Measurements from ENCODE around the gene YIF1A. TPM values are rescaled to one million over a fixed set of nuclear protein-coding genes. Genes with fewer than 3 reads are reported as not detected.

The YIF1A gene
- polyA plus RNA-seq, 2 of the 4 experiments (the other 2 are of a cell fraction) = 79.7 to 99.7 TPM

DNA sequence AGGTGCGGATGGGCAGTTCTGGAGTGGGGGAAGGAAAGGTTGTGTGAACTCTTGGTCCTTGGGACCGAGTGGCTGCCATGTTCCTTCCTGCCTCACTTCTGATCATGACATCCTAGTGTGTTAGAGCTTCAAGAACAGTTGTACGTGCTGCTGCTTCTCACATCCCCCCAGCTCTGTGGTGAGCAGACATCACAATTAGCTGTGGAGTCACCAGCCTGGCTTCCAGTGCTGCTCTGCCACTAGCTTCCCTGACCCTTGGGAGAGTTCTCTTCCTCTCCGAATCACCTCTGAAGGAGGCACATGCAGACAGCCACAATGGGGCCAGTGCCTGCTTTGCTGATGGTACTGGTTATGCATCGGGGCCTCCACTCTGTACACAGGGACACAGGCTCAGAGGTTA is 26.8 kb downstream of the YIF1A start:
- POLR2A ChIA-PET = interaction anchor here (0.6 kb wide), 1 partner anchor 251 kb away, joined by 3 read pairs; no protein-coding TSS in a partner anchor
- H3K4me2 ChIP-seq = no peak overlapping the region
- 89% methylated on average over 4 of the region's 5 CpGs for WGBS (ENCODE audit: missing lambda C conversion rate)
- H3K4me3 ChIP-seq = no peak overlapping the region
- H3K27ac ChIP-seq = no peak overlapping the region
- TF ChIP-seq POLR2A (IDR thresholded peaks at IDR 0.05; ENCODE audit: low read length) = no peak
- TF ChIP-seq, protein P1, sequence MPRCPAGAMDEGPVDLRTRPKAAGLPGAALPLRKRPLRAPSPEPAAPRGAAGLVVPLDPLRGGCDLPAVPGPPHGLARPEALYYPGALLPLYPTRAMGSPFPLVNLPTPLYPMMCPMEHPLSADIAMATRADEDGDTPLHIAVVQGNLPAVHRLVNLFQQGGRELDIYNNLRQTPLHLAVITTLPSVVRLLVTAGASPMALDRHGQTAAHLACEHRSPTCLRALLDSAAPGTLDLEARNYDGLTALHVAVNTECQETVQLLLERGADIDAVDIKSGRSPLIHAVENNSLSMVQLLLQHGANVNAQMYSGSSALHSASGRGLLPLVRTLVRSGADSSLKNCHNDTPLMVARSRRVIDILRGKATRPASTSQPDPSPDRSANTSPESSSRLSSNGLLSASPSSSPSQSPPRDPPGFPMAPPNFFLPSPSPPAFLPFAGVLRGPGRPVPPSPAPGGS (IDR thresholded peaks at IDR 0.05) = no peak
- TF ChIP-seq RNF2 (IDR thresholded peaks at IDR 0.05; ENCODE audit: borderline replicate concordance, low read depth) = no peak
- no peak for TF ChIP-seq RAD21 (conservative IDR thresholded peaks at IDR 0.05 in 1 of 2, IDR thresholded peaks at IDR 0.05 in 1 of 2)
- no peak for TF ChIP-seq FOSB (CRISPR knock-in tag; IDR thresholded peaks at IDR 0.05)
- TF ChIP-seq, protein P2, sequence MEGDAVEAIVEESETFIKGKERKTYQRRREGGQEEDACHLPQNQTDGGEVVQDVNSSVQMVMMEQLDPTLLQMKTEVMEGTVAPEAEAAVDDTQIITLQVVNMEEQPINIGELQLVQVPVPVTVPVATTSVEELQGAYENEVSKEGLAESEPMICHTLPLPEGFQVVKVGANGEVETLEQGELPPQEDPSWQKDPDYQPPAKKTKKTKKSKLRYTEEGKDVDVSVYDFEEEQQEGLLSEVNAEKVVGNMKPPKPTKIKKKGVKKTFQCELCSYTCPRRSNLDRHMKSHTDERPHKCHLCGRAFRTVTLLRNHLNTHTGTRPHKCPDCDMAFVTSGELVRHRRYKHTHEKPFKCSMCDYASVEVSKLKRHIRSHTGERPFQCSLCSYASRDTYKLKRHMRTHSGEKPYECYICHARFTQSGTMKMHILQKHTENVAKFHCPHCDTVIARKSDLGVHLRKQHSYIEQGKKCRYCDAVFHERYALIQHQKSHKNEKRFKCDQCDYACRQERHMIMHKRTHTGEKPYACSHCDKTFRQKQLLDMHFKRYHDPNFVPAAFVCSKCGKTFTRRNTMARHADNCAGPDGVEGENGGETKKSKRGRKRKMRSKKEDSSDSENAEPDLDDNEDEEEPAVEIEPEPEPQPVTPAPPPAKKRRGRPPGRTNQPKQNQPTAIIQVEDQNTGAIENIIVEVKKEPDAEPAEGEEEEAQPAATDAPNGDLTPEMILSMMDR (IDR thresholded peaks at IDR 0.05) = no peak
- no peak for TF ChIP-seq EHF (CRISPR knock-in tag; IDR thresholded peaks at IDR 0.05)
- TF ChIP-seq, protein P3, sequence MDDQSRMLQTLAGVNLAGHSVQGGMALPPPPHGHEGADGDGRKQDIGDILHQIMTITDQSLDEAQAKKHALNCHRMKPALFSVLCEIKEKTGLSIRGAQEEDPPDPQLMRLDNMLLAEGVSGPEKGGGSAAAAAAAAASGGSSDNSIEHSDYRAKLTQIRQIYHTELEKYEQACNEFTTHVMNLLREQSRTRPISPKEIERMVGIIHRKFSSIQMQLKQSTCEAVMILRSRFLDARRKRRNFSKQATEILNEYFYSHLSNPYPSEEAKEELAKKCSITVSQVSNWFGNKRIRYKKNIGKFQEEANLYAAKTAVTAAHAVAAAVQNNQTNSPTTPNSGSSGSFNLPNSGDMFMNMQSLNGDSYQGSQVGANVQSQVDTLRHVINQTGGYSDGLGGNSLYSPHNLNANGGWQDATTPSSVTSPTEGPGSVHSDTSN (IDR thresholded peaks at IDR 0.05) = no peak
- no peak for TF ChIP-seq HDAC2 (IDR thresholded peaks at IDR 0.05)
- no peak for TF ChIP-seq SMC3 (IDR thresholded peaks at IDR 0.05)
- TF ChIP-seq NFE2L2 (conservative IDR thresholded peaks at IDR 0.05; ENCODE audit: low read length) = no peak
- H3K4me1 ChIP-seq = peaks cover 15% of the 10 kb centered on the region
- DNase-seq (ENCODE audit: low read depth in 1 of 2, low spot score in 1 of 2) (no peak), ATAC-seq (no peak), FAIRE-seq (no peak)
- CTCF ChIA-PET = interaction anchor here (0.6 to 2.8 kb wide), 6 partner anchors 10 to 551 kb away, joined by 3 to 20 read pairs (median 3); partner anchors contain the start of gene KAT5
- H3K9me3 ChIP-seq = no peaks in the 10 kb centered on the region

DNA sequence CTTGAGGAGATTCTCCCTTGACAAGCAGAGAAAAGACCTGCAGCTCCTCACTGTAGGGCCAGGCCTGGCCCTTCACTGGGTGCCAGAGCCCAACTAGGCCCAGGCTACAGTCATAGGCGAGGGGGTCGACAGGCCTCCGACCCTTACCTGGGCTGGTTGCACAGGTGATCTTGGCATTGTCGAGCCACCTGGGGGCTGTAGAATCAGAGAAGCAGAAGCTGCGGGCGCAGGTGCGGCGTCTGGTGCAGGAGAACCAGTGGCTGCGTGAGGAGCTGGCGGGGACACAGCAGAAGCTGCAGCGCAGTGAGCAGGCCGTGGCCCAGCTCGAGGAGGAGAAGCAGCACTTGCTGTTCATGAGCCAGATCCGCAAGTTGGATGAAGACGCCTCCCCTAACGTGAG is 27.4 kb downstream of the YIF1A start:
- POLR2A ChIA-PET = no interaction called here
- Histone ChIP-seq H3K27ac (no peak overlapping the region), H3K4me3 (no peak overlapping the region), H3K4me2 (no peak overlapping the region), H3K4me1 (peaks cover 13% of the 10 kb centered on the region), H3K9me3 (no peaks in the 10 kb centered on the region)
- FAIRE-seq = no peak
- no peak for ATAC-seq
- CTCF ChIA-PET = interaction anchor here (0.5 to 2.8 kb wide), 9 partner anchors 10 to 70 kb away, joined by 3 to 20 read pairs (median 3); no protein-coding TSS in a partner anchor
- no peak for DNase-seq (ENCODE audit: low read depth in 1 of 2, low spot score in 1 of 2)
- WGBS (ENCODE audit: missing lambda C conversion rate) = 92% methylated on average over 12 of the region's 16 CpGs
- TF ChIP-seq JUN (IDR thresholded peaks at IDR 0.05) (no peak), ZC3H11A (IDR thresholded peaks at IDR 0.05) (no peak), SREBF2 (IDR thresholded peaks at IDR 0.05) (no peak), GATA3 (IDR thresholded peaks at IDR 0.05; ENCODE audit: borderline replicate concordance) (no peak)

DNA sequence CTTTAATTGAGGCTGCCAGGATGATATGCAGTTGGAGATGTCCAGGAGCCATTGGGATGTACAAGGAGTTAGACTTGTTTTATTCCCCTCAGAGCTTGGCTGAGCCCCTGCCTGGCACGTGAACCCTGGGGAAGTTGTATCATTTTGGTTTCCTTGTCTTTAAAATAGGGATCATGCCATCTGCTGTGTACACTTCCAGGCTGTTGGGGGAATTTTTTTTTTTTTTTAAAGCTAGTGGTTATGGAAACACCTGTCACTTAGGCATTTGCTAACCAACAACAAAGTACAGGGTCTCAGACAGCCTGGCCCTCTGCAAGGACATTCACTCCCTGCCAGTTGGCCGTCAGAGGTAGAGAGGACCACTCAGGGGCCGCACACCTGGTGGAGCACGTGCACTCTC is 29.0 kb downstream of the YIF1A start:
- Histone ChIP-seq H3K4me2 (no peak overlapping the region), H3K4me3 (no peak overlapping the region), H3K27ac (no peak overlapping the region), H3K4me1 (peaks cover 12% of the 10 kb centered on the region), H3K9me3 (no peaks in the 10 kb centered on the region)
- FAIRE-seq (no peak), ATAC-seq (no peak), DNase-seq (ENCODE audit: low read depth in 1 of 2, low spot score in 1 of 2) (no peak)
- ChIA-PET POLR2A (no interaction called here), CTCF (interaction anchor here (0.5 to 2.5 kb wide), 9 partner anchors 8 to 778 kb away, joined by 3 to 9 read pairs (median 5); partner anchors contain the start of genes PACS1 and RAB1B)
- TF ChIP-seq KDM1A (IDR thresholded peaks at IDR 0.05; ENCODE audit: low read depth) = no peak
- TF ChIP-seq POLR2AphosphoS2 (conservative IDR thresholded peaks at IDR 0.05; ENCODE audit: low read length) = no peak
- TF ChIP-seq, protein P4, sequence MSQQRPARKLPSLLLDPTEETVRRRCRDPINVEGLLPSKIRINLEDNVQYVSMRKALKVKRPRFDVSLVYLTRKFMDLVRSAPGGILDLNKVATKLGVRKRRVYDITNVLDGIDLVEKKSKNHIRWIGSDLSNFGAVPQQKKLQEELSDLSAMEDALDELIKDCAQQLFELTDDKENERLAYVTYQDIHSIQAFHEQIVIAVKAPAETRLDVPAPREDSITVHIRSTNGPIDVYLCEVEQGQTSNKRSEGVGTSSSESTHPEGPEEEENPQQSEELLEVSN (IDR thresholded peaks at IDR 0.05; ENCODE audit: borderline replicate concordance, low read depth) = no peak
- no peak for TF ChIP-seq NR3C1 (IDR thresholded peaks at IDR 0.05)
- TF ChIP-seq ESRRA (IDR thresholded peaks at IDR 0.05; ENCODE audit: borderline replicate concordance, low read length) = no peak
- no peak for TF ChIP-seq HOXB5 (CRISPR knock-in tag; IDR thresholded peaks at IDR 0.05)
- no peak for TF ChIP-seq PHF8 (IDR thresholded peaks at IDR 0.05; ENCODE audit: borderline replicate concordance, low read depth)
- TF ChIP-seq, protein P5, sequence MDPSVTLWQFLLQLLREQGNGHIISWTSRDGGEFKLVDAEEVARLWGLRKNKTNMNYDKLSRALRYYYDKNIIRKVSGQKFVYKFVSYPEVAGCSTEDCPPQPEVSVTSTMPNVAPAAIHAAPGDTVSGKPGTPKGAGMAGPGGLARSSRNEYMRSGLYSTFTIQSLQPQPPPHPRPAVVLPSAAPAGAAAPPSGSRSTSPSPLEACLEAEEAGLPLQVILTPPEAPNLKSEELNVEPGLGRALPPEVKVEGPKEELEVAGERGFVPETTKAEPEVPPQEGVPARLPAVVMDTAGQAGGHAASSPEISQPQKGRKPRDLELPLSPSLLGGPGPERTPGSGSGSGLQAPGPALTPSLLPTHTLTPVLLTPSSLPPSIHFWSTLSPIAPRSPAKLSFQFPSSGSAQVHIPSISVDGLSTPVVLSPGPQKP (IDR thresholded peaks at IDR 0.05; ENCODE audit: low read depth, low read length) = no peak
- no peak for TF ChIP-seq ZC3H11A (IDR thresholded peaks at IDR 0.05)
- no peak for TF ChIP-seq SREBF2 (IDR thresholded peaks at IDR 0.05)
- no peak for TF ChIP-seq GATA3 (IDR thresholded peaks at IDR 0.05; ENCODE audit: borderline replicate concordance)
- no peak for TF ChIP-seq RNF2 (IDR thresholded peaks at IDR 0.05; ENCODE audit: borderline replicate concordance, low read depth)
- no peak for TF ChIP-seq ZNF302 (CRISPR knock-in tag; IDR thresholded peaks at IDR 0.05)
- TF ChIP-seq RAD21 (conservative IDR thresholded peaks at IDR 0.05 in 1 of 2, IDR thresholded peaks at IDR 0.05 in 1 of 2) = no peak
- no peak for TF ChIP-seq POLR2A (IDR thresholded peaks at IDR 0.05; ENCODE audit: low read length)
- no peak for TF ChIP-seq EP300 (IDR thresholded peaks at IDR 0.05)
- TF ChIP-seq KDM5A (IDR thresholded peaks at IDR 0.05) = no peak
- no peak for TF ChIP-seq HOXB13 (CRISPR knock-in tag; IDR thresholded peaks at IDR 0.05; ENCODE audit: low read depth)
- no peak for TF ChIP-seq CBX8 (IDR thresholded peaks at IDR 0.05)
- 84% methylated on average over 4 of the region's 4 CpGs for WGBS (ENCODE audit: missing lambda C conversion rate)
